Smooth muscle cell (in vitro differentiated cells): ENCODE data around the gene FBN3. TPM values are rescaled to one million over a fixed set of nuclear protein-coding genes. Genes with fewer than 3 reads are reported as not detected.

Source experiments
- DNase-seq: peaks from one replicate; lab custom pipeline; 2025; ENCODE audit not compliant: unreplicated experiment; lab: John Stamatoyannopoulos, UW
- H2AFZ ChIP-seq: fragments of 200-600 bp; sonication (generic); 2 replicates; pipeline ENCODE4 v1.6.0; 2016; ENCODE audit warnings: antibody characterized with exemption, low read depth, mild to moderate bottlenecking
- H3F3A ChIP-seq: fragments of 200-600 bp; sonication (generic); 2 replicates; pipeline ENCODE4 v1.6.0; 2017; ENCODE audit warnings: antibody characterized with exemption, low read depth
- H3K27ac ChIP-seq: fragments of 200-600 bp; sonication (generic); 2 replicates; pipeline ENCODE4 v1.5.1; 2016; ENCODE audit warnings: low read depth, mild to moderate bottlenecking
- H3K27me3 ChIP-seq: fragments of 200-600 bp; sonication (generic); 2 replicates; pipeline ENCODE4 v1.6.1; 2016; ENCODE audit warnings: low read depth, mild to moderate bottlenecking
- H3K36me3 ChIP-seq: fragments of 200-600 bp; sonication (generic); 2 replicates; pipeline ENCODE4 v1.5.1; 2016; ENCODE audit warnings: low read depth
- H3K4me1 ChIP-seq: fragments of 200-600 bp; sonication (generic); 2 replicates; pipeline ENCODE4 v1.5.1; 2016; ENCODE audit warnings: low read depth
- H3K4me2 ChIP-seq: fragments of 200-600 bp; sonication (generic); 2 replicates; pipeline ENCODE4 v1.6.0; 2016; ENCODE audit warnings: mild to moderate bottlenecking
- H3K4me3 ChIP-seq: fragments of 200-600 bp; sonication (generic); 2 replicates; pipeline ENCODE4 v1.5.1; 2016; ENCODE audit warnings: mild to moderate bottlenecking
- H3K79me2 ChIP-seq: fragments of 200-600 bp; sonication (generic); 2 replicates; pipeline ENCODE4 v1.6.0; 2016; ENCODE audit warnings: low read depth, mild to moderate bottlenecking
- H3K9ac ChIP-seq: fragments of 200-600 bp; sonication (generic); 2 replicates; pipeline ENCODE4 v1.6.0; 2016; ENCODE audit warnings: low read depth
- H3K9me3 ChIP-seq: fragments of 200-600 bp; sonication (generic); replicated peaks from 2 replicates; pipeline ENCODE4 v1.5.1; 2016; ENCODE audit warnings: low read depth
- H4K20me1 ChIP-seq: fragments of 200-600 bp; sonication (generic); 2 replicates; pipeline ENCODE4 v1.6.0; 2016; ENCODE audit warnings: low read depth
- CTCF ChIP-seq: fragments of 200-600 bp; sonication (generic); IDR thresholded peaks from 2 replicates; pipeline ENCODE4 v1.5.1; 2017; ENCODE audit warnings: borderline replicate concordance, mild to moderate bottlenecking, antibody characterized with exemption; ENCODE audit not compliant: insufficient read depth, poor library complexity, severe bottlenecking
- WGBS: methylation state at CpG from one replicate; pipeline ENCODE4 v1.1.7; 2016; ENCODE audit warnings: low lambda C conversion rate; 5-methylcytosine and 5-hydroxymethylcytosine counted together
- polyA plus RNA-seq: library from polyadenylated mRNA; unstranded; fragments of >200 nt; fragmentation: Nextera tagmentation; extraction: Ambion mirVana; gene quantifications from 2 replicates; pipeline ENCODE4 v1.2.1, GENCODE V29; 2016
- total RNA-seq: library from RNA; depleted of rRNA; stranded (reverse); fragments of >200 nt; gene quantifications from 2 replicates; pipeline ENCODE4 v1.2.3, GENCODE V29; 2014

Gene FBN3
- total and polyA plus RNA-seq, 2 experiments from 2014 or later = not detected

GRCh38 chr19:8023371-8023770 lies 126.0 kb downstream of the FBN3 start:
- Histone ChIP-seq H3K4me2 (no peak overlapping the region), H3F3A (no peaks in the 10 kb centered on the region), H3K27me3 (no peaks in the 10 kb centered on the region), H2AFZ (no peak overlapping the region), H3K4me3 (no peak overlapping the region), H3K36me3 (no peaks in the 10 kb centered on the region), H3K27ac (no peak overlapping the region), H3K9ac (no peak overlapping the region), H3K9me3 (no peaks in the 10 kb centered on the region), H4K20me1 (no peaks in the 10 kb centered on the region), H3K4me1 (peaks cover 3% of the 10 kb centered on the region), H3K79me2 (no peaks in the 10 kb centered on the region)
- DNase-seq = no peak
- TF ChIP-seq CTCF = no peak
- WGBS = 80% methylated on average over 5 of the region's 5 CpGs

- DNase-seq = no peak
- no peak overlapping the region for H3K9ac ChIP-seq
- 92% methylated on average over 13 of the region's 13 CpGs for WGBS
- H3K4me1 ChIP-seq = no peaks in the 10 kb centered on the region
- no peaks in the 10 kb centered on the region for H3K79me2 ChIP-seq
- H3K36me3 ChIP-seq = no peaks in the 10 kb centered on the region
- H3K9me3 ChIP-seq = no peaks in the 10 kb centered on the region
- H3K27ac ChIP-seq = no peak overlapping the region
- H4K20me1 ChIP-seq = no peaks in the 10 kb centered on the region
- H3K27me3 ChIP-seq = no peaks in the 10 kb centered on the region
- no peak overlapping the region for H3K4me3 ChIP-seq
- H2AFZ ChIP-seq = no peak overlapping the region
- no peak for TF ChIP-seq CTCF
- H3K4me2 ChIP-seq = no peak overlapping the region
- no peaks in the 10 kb centered on the region for H3F3A ChIP-seq
Measured at GRCh38 chr19:8022275-8022674, 127.1 kb downstream of the FBN3 start.

- Histone ChIP-seq H3K4me1 (no peaks in the 10 kb centered on the region), H3F3A (no peaks in the 10 kb centered on the region), H3K9ac (no peak overlapping the region), H3K79me2 (no peaks in the 10 kb centered on the region), H3K9me3 (no peaks in the 10 kb centered on the region), H3K4me2 (no peak overlapping the region), H3K36me3 (no peaks in the 10 kb centered on the region), H4K20me1 (no peaks in the 10 kb centered on the region), H2AFZ (no peak overlapping the region), H3K27me3 (no peaks in the 10 kb centered on the region), H3K27ac (no peak overlapping the region), H3K4me3 (no peak overlapping the region)
- TF ChIP-seq CTCF = no peak
- 91% methylated on average over 8 of the region's 8 CpGs for WGBS
- DNase-seq = no peak
Measured at GRCh38 chr19:8021374-8021773, 128.0 kb downstream of the FBN3 start.

- DNase-seq = no peak
- no peak overlapping the region for H3K27ac ChIP-seq
- H3K79me2 ChIP-seq = no peaks in the 10 kb centered on the region
- no peaks in the 10 kb centered on the region for H3F3A ChIP-seq
- no peak overlapping the region for H2AFZ ChIP-seq
- WGBS = 94% methylated on average over 9 of the region's 9 CpGs
- TF ChIP-seq CTCF = no peak
- H3K4me1 ChIP-seq = no peaks in the 10 kb centered on the region
- no peaks in the 10 kb centered on the region for H3K27me3 ChIP-seq
- no peaks in the 10 kb centered on the region for H4K20me1 ChIP-seq
- H3K4me2 ChIP-seq = no peak overlapping the region
- no peaks in the 10 kb centered on the region for H3K9me3 ChIP-seq
- H3K9ac ChIP-seq = no peak overlapping the region
- no peak overlapping the region for H3K4me3 ChIP-seq
- H3K36me3 ChIP-seq = no peaks in the 10 kb centered on the region
Measured at GRCh38 chr19:8020681-8021080, 128.7 kb downstream of the FBN3 start.
